K562 (cell line): ENCODE results near the gene FAM53B. TPM values are rescaled to one million over a fixed set of nuclear protein-coding genes. Genes with fewer than 3 reads are reported as not detected.

ENCODE experiments used
- ATAC-seq: fragments of 200-7000 bp; cut with Tn5 transposase; 3 replicates; pipeline ENCODE4 v1.9.1; 2020; ENCODE audit warnings: moderate library complexity
- BruUV-seq: library from RNA; stranded (reverse); fragments of 400-500 nt; replicated peaks from 2 replicates; lab custom pipeline; 2021; lab: Mats Ljungman, UMichigan
- CTCF ChIA-PET: fragments of 300-600 bp; formaldehyde crosslinking; extraction: SDS; loops from one replicate; lab custom pipeline; 2021; ENCODE audit warnings: low intra/inter-chr PET ratio; lab: Yijun Ruan, JAX
- POLR2A ChIA-PET: fragments of 300-600, 350-650 bp; sonication (Branson Sonifier 250); formaldehyde crosslinking; extraction: SDS; loops from one replicate; lab custom pipeline; 2021; ENCODE audit warnings: antibody characterized with exemption, inconsistent platforms; lab: Yijun Ruan, JAX
- DNase-seq, 4 experiments: peaks; one replicate each; pipeline versions ENCODE4 v3.0.0 to v3.0.0-alpha.2; 2011 to 2018; ENCODE audit warnings: low spot score in 3 of 4, mixed read lengths in 3 of 4; ENCODE audit errors: extremely low read depth in 1 of 4
- FAIRE-seq: peaks from 2 replicates; lab custom pipeline; 2011; peaks lifted over from hg19 to GRCh38; lab: Jason Lieb, UNC
- H2AFZ ChIP-seq: 2 replicates; pipeline ENCODE4 v1.6.0; 2011; ENCODE audit warnings: low read depth, low read length, control low read depth, inconsistent platforms
- H3K27ac ChIP-seq: fragments of 200-600 bp; 3 replicates; pipeline ENCODE4 v1.8.0; 2011; ENCODE audit warnings: low read depth, mild to moderate bottlenecking, control low read depth, inconsistent platforms, low read length, moderate library complexity, mixed read lengths; ENCODE audit errors: extremely low read depth
- H3K27me3 ChIP-seq, 2 experiments: fragments of 300-600 bp in 1 of 2; 2 replicates in 1 of 2; 3 replicates in 1 of 2; pipeline versions ENCODE4 v1.6.0 to v1.8.0; 2011; ENCODE audit warnings: inconsistent platforms in 2 of 2, low read length in 2 of 2, mild to moderate bottlenecking in 1 of 2, mixed read lengths in 1 of 2, moderate library complexity in 1 of 2; ENCODE audit not compliant: control insufficient read depth in 2 of 2, insufficient read depth in 2 of 2
- H3K36me3 ChIP-seq: fragments of 300-600 bp; 3 replicates; pipeline ENCODE4 v1.8.0; 2011; ENCODE audit warnings: mild to moderate bottlenecking, low read length, inconsistent platforms; ENCODE audit not compliant: control insufficient read depth, insufficient read depth
- H3K4me1 ChIP-seq, 2 experiments: fragments of 200-600 bp in 1 of 2; replicated peaks in 1 of 2; 2 replicates in 1 of 2; 3 replicates in 1 of 2; pipeline versions ENCODE4 v1.5.1 to v1.8.0; 2011; ENCODE audit warnings: inconsistent platforms in 2 of 2, low read length in 2 of 2, mild to moderate bottlenecking in 1 of 2, mixed read lengths in 1 of 2, moderate library complexity in 1 of 2; ENCODE audit not compliant: control insufficient read depth in 2 of 2, insufficient read depth in 2 of 2
- H3K4me2 ChIP-seq: 2 replicates; pipeline ENCODE4 v1.6.1; 2011; ENCODE audit warnings: low read length, control low read depth, inconsistent platforms, mixed read lengths; ENCODE audit not compliant: insufficient read depth
- H3K4me3 ChIP-seq: fragments of 200-600 bp; sonication (generic), shearing (Covaris generic); 2 replicates; pipeline ENCODE4 v1.5.1; 2016; ENCODE audit warnings: control low read depth, inconsistent platforms
- H3K79me2 ChIP-seq: fragments of 200-600 bp; 3 replicates; pipeline ENCODE4 v1.8.0; 2011; ENCODE audit warnings: low read length, inconsistent platforms; ENCODE audit not compliant: control insufficient read depth, insufficient read depth
- H3K9ac ChIP-seq, 2 experiments: 2 replicates each; pipeline versions ENCODE4 v1.6.0 to v1.6.1; 2011; ENCODE audit warnings: low read depth in 2 of 2, low read length in 2 of 2, control low read depth in 1 of 2, inconsistent platforms in 1 of 2, mild to moderate bottlenecking in 1 of 2, mixed read lengths in 1 of 2; ENCODE audit not compliant: insufficient read depth in 1 of 2
- H3K9me1 ChIP-seq: one replicate; pipeline ENCODE4 v1.6.0; 2011; ENCODE audit warnings: inconsistent platforms, mild to moderate bottlenecking, low read length, moderate library complexity; ENCODE audit not compliant: control insufficient read depth, insufficient read depth
- H3K9me3 ChIP-seq: replicated peaks from 2 replicates; pipeline ENCODE4 v1.5.1; 2011; ENCODE audit warnings: low read depth, low read length, inconsistent platforms; ENCODE audit not compliant: control insufficient read depth, insufficient read depth
- H4K20me1 ChIP-seq: replicated peaks from 2 replicates; pipeline ENCODE4 v1.6.1; 2011; ENCODE audit warnings: low read length, inconsistent platforms, mixed read lengths; ENCODE audit not compliant: control insufficient read depth, insufficient read depth
- GABPA ChIP-seq: fragments of 200-800 bp; sonication (Bioruptor generic); conservative IDR thresholded peaks from 2 replicates; pipeline ENCODE4 v1.6.1; 2016; ENCODE audit warnings: low read depth, missing genetic modification characterization, missing compliant biosample characterization
- ZFX ChIP-seq: sonication (generic); formaldehyde crosslinking; IDR thresholded peaks from 2 replicates; pipeline ENCODE4 v1.8.0; 2022; ENCODE audit warnings: mild to moderate bottlenecking, missing genetic modification reagents, moderate library complexity
- ZNF263 ChIP-seq: sonication (generic); formaldehyde crosslinking; IDR thresholded peaks from 2 replicates; pipeline ENCODE4 v1.8.0; 2022; ENCODE audit warnings: mild to moderate bottlenecking, missing genetic modification reagents, borderline replicate concordance
- WGBS: fragments of 100-300 bp; shearing (Covaris generic); methylation state at CpG from one replicate; pipeline ENCODE4 v1.1.6; 2016; ENCODE audit warnings: low coverage, mixed read lengths; ENCODE audit not compliant: insufficient coverage; ENCODE audit errors: missing lambda C conversion rate; 5-methylcytosine and 5-hydroxymethylcytosine counted together
- in situ Hi-C: fragments of 300-500 bp; cut with MboI; formaldehyde crosslinking; loops from 4 replicates; pipeline ENCODE4 v1.15.0; 2018; ENCODE audit warnings: inconsistent platforms, mixed read lengths
- intact Hi-C: fragments of 100-400 bp; cut with micrococcal nuclease; formaldehyde crosslinking; loops from 2 replicates; pipeline ENCODE4 v1.14.2; 2022
- polyA plus RNA-seq, 8 experiments: library from polyadenylated mRNA; depleted of rRNA in 4 of 8; stranded (reverse) in 5 of 8; unstranded in 3 of 8; fragments of >200 nt; fragmentation: Nextera tagmentation in 2 of 8; fragmentation: Illumina TruSeq in 1 of 8; extraction: Ambion mirVana in 2 of 8; extraction: Trizol in 1 of 8; gene quantifications; 2 replicates each; pipeline versions ENCODE4 v1.2.1 to v1.2.3, GENCODE V29; 2011 to 2014; ENCODE audit warnings: inconsistent platforms in 1 of 8, missing spikeins in 1 of 8
- total RNA-seq, 7 experiments: library from RNA; depleted of rRNA in 6 of 7; stranded (reverse); fragments of >200 nt in 6 of 7; fragmentation: Illumina TruSeq in 2 of 7; extraction: Trizol in 2 of 7; gene quantifications; 2 replicates each; pipeline versions ENCODE4 v1.2.1 to v1.2.3, GENCODE V29; 2011 to 2021; ENCODE audit warnings: low replicate concordance in 1 of 7

The FAM53B gene
- total and polyA plus RNA-seq, 9 of the 15 experiments (the other 6 are each of a cell fraction or from before 2014, with no cell fraction given), result 0.03 to 16.5 (median 5.0) TPM

DNA sequence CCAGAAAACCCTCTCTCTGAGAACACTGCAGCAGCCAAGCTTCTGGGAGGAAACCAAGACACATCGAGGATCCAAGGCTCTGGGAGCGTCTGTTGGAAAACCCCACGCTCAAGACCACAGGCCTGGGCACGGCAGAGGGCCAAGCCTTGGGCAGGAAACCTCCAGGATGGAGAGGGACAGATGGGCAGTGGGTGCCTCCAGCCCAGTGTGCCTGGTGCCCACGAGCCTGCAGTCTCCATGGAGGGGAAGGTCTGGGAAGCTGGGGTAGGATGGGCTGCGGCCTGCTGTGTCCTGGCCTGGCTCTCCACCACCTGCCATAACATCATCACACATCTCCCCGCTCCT is 96.1 kb downstream of the FAM53B start:
- peak; percentile 56 for TF ChIP-seq GABPA (tag)
- TF ChIP-seq ZNF263 (CRISPR knock-in tag), result no peak
- 0 out of 2 replicates have a peak, but pooled peaks have one; percentile 2 for TF ChIP-seq ZFX (CRISPR knock-in tag)
- 76% methylated on average over 6 of the region's 7 CpGs for WGBS
- in situ Hi-C loops, result no loop called here
- no peaks in the 10 kb centered on the region for H3K9me1 ChIP-seq
- no peak overlapping the region for H3K4me3 ChIP-seq
- peak overlapping the region; percentile 59 for H3K4me2 ChIP-seq
- BruUV-seq, result no TSS peak
- H3K27me3 ChIP-seq, result no peaks in the 10 kb centered on the region
- FAIRE-seq (no peak), ATAC-seq (peak; percentile 8; the same call in 2 of the 3 replicates), DNase-seq (peak in 1 of 4 experiments; percentile 11)
- ChIA-PET POLR2A (interaction anchor here (1.1 kb wide), 1 partner anchor 27 kb away, joined by 3 read pairs; no protein-coding TSS in a partner anchor), CTCF (no interaction called here)
- peaks cover 9% of the 10 kb centered on the region; the same call in 1 of the 3 replicates for H3K36me3 ChIP-seq
- no peaks in the 10 kb centered on the region for H4K20me1 ChIP-seq
- intact Hi-C loops, result loop anchor here (2.0 to 5.0 kb wide), 2 partner anchors 23 to 94 kb away; partner anchors contain the start of gene FAM53B
- peaks cover 18% of the 10 kb centered on the region for H3K79me2 ChIP-seq
- peak overlapping the region; percentile 82 for H3K27ac ChIP-seq
- no peaks in the 10 kb centered on the region; the same call in 1 of the 2 replicates for H3K9me3 ChIP-seq
- peak overlapping the region; percentile 42; the same call in 1 of the 2 replicates for H2AFZ ChIP-seq
- H3K4me1 ChIP-seq, result peaks cover 35 to 60% of the 10 kb centered on the region in 2 experiments
- H3K9ac ChIP-seq, result peak overlapping the region in 1 of 2 experiments; percentile 37; a peak in 2 of 4 replicates
